ENCODE results near the gene MGST3. TPM values are rescaled to one million over a fixed set of nuclear protein-coding genes. Genes with fewer than 3 reads are reported as not detected.

The MGST3 gene
- total and polyA plus RNA-seq, 2 donors (not counting 1 experiment from before 2014, with no cell fraction given) = 35.6 to 41.7 TPM

- Mint-ChIP-seq H3K9me3 (ENCODE audit: insufficient read depth) (no peaks in the 10 kb centered on the region), H3K4me3 (no peak overlapping the region), H3K4me1 (peaks cover 5% of the 10 kb centered on the region), H3K27ac (no peak overlapping the region), H3K27me3 (peaks cover 12% of the 10 kb centered on the region)
- no CpG with 5 or more reads among the region's 2 CpGs for WGBS (ENCODE audit: insufficient coverage)
- peaks cover 3% of the 10 kb centered on the region in 2 donors for H3K4me1 ChIP-seq (ENCODE audit: control insufficient read depth in 2 of 2, insufficient read depth in 2 of 2, low read length in 2 of 2)
- no peaks in the 10 kb centered on the region for H4K20me1 ChIP-seq (ENCODE audit: control insufficient read depth, insufficient read depth, low read length, poor library complexity, severe bottlenecking)
- H3K27me3 ChIP-seq (replicated peaks in 1 of 4; ENCODE audit: control extremely low read depth in 1 of 4, control insufficient read depth in 3 of 4, insufficient read depth in 4 of 4, low read length in 3 of 4) = peaks cover 0 to 7% (median 2%) of the 10 kb centered on the region in 4 experiments
- no peak overlapping the region for H3K4me3 ChIP-seq (ENCODE audit: control extremely low read depth in 1 of 5, extremely low read depth in 1 of 5, insufficient read depth in 1 of 5, low read depth in 2 of 5, low read length in 4 of 5)
- ChIA-PET CTCF (no interaction called here), POLR2A (no interaction called here)
- no peak for ATAC-seq (ENCODE audit: low read depth)
- H3K4me2 ChIP-seq (replicated peaks; ENCODE audit: low read depth, low read length, poor library complexity, severe bottlenecking) = no peak overlapping the region
- no peaks in the 10 kb centered on the region for H3K36me3 ChIP-seq (replicated peaks in 1 of 2; ENCODE audit: control extremely low read depth in 1 of 2, control insufficient read depth in 1 of 2, extremely low read depth in 1 of 2, insufficient read depth in 2 of 2, low read length in 1 of 2)
- TF ChIP-seq EZH2 (IDR thresholded peaks at IDR 0.05; ENCODE audit: borderline replicate concordance, insufficient read depth, low read depth, low read length, poor library complexity, severe bottlenecking) = no peak
- TF ChIP-seq CTCF (IDR thresholded peaks at IDR 0.05) = no peak
- H3K79me2 ChIP-seq (ENCODE audit: control insufficient read depth, insufficient read depth, low read length) = peaks cover 8% of the 10 kb centered on the region
- H3K9ac ChIP-seq (ENCODE audit: low read length) = no peak overlapping the region
- no peak overlapping the region for H2AFZ ChIP-seq (ENCODE audit: insufficient read depth, low read depth, low read length, poor library complexity, severe bottlenecking)
- no peaks in the 10 kb centered on the region for H3K9me3 ChIP-seq (ENCODE audit: control extremely low read depth in 1 of 3, control insufficient read depth in 2 of 3, insufficient read depth in 1 of 3, low read length in 2 of 3)
- H3K27ac ChIP-seq (ENCODE audit: low read length in 2 of 2) = no peak overlapping the region
- no peak for DNase-seq
- intact Hi-C loops (cut with micrococcal nuclease) = no loop called here
These were observed 72.6 kb downstream of the MGST3 start for GRCh38 chr1:165703648-165704047.

Other genes with a start within 250 kb of the MGST3 start
- gene RXRG, start 186.1 kb upstream of the MGST3 start, total RNA-seq = not detected in 2 replicates
- gene RXRG, start 186.1 kb upstream of the MGST3 start, polyA plus RNA-seq = not detected in 2 replicates
- gene LRRC52, start 87.2 kb upstream of the MGST3 start, total RNA-seq = not detected in 2 replicates
- not detected in 2 replicates for gene LRRC52, start 87.2 kb upstream of the MGST3 start, polyA plus RNA-seq
- 37.5 and 37.9 TPM in 2 replicates for gene ALDH9A1, start 67.3 kb downstream of the MGST3 start, total RNA-seq
- gene ALDH9A1, start 67.3 kb downstream of the MGST3 start, polyA plus RNA-seq = 22.6 and 23.5 TPM in 2 replicates
- 34.8 and 39.5 TPM in 2 replicates for gene TMCO1, start 137.6 kb downstream of the MGST3 start, total RNA-seq
- gene TMCO1, start 137.6 kb downstream of the MGST3 start, polyA plus RNA-seq = 16.1 and 16.4 TPM in 2 replicates
- 11.5 and 12.6 TPM in 2 replicates for gene UCK2, start 196.4 kb downstream of the MGST3 start, total RNA-seq
- gene UCK2, start 196.4 kb downstream of the MGST3 start, polyA plus RNA-seq = 8.5 and 8.9 TPM in 2 replicates

Data from B cell (primary cell).